ENCODE results near the gene ATP8B4.

GRCh38 chr15:50071551-50072258 lies 47.3 kb downstream of the ATP8B4 start:
- TF ChIP-seq POLR2A (IDR thresholded peaks at IDR 0.05) (no peak), CTCF (IDR thresholded peaks at IDR 0.05) (no peak)

All from right lobe of liver (tissue), 4 donors.